ENCODE measurements around the gene KAT14. TPM values are rescaled to one million over a fixed set of nuclear protein-coding genes. Genes with fewer than 3 reads are reported as not detected.
"Not testable (repeated sequence)": the region's sequence is repeated elsewhere in the genome, so short reads cannot be mapped to it uniquely, and the experiment has no call there.

KAT14 gene
- total RNA-seq, 1 donor from 2014 or later: 7.1 TPM

DNA sequence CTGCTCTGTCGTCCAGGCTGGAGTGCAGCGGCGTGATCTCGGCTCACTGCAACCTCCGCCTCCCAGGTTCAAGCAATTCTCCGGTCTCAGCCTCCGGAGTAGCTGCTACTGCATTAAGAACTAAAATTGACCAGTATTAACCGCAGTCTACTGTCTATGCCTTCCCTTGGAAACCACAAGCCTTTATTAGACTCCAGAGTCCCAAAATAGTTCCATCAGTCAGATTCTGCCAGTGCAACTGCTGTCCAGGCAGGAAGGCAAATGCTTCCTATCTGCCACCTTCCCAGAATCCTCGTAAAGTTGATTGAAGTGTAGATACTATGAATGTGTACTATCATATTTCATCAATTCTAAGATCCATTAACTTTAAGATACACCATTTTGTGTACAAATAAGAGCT lies 16.7 kb downstream of the KAT14 start:
- no peak for DNase-seq (ENCODE audit: low read depth in 2 of 2)

DNA sequence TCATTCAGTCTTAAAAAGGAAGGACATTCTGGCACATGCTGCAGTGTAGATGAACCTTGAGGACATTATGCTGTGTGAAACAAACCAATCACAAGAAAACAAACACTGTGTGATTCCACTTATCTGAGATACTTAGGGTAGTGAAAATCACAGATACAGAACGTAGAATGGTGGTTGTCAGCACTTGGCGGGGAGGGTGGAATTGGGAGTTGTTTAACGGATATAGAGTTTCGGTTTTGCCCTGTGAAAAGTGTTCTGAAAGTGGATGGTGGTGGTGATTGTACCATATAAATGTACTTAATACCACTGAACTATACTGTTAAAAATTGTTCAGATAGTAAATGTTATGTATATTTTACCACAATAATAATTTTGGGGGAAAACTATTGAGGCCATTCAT lies 18.4 kb downstream of the KAT14 start:
- no peak for DNase-seq (ENCODE audit: low read depth in 2 of 2)

DNA sequence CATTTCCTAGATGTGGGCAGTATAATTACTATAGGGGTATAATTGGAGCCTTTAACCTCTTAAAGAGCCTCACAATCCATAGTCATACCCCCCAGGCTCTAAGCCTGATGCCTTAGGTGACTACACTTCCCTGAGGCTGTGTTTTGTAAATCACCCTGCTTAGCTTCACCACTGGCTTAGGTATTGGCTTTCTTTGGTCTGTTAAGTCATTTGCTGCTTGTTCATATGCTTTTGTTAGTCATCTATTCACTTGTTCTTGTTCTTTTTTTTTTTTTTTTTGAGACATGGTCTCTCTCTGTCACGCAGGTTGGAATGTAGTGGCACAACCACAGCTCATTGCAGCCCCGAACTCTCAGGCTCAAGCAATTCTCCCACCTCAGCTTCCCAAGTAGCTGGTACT lies 26.7 kb downstream of the KAT14 start:
- DNase-seq (ENCODE audit: low read depth in 2 of 2): no peak

GRCh38 chr20:18165553-18165952 lies 27.9 kb downstream of the KAT14 start:
- peak; percentile 60 to 63 for DNase-seq (ENCODE audit: low read depth in 2 of 2)

GRCh38 chr20:18166241-18166881 lies 28.7 kb downstream of the KAT14 start:
- DNase-seq (ENCODE audit: low read depth in 2 of 2): no peak

- DNase-seq (ENCODE audit: low read depth in 2 of 2): no peak
Measured at GRCh38 chr20:18166950-18167349, 29.3 kb downstream of the KAT14 start.

DNA sequence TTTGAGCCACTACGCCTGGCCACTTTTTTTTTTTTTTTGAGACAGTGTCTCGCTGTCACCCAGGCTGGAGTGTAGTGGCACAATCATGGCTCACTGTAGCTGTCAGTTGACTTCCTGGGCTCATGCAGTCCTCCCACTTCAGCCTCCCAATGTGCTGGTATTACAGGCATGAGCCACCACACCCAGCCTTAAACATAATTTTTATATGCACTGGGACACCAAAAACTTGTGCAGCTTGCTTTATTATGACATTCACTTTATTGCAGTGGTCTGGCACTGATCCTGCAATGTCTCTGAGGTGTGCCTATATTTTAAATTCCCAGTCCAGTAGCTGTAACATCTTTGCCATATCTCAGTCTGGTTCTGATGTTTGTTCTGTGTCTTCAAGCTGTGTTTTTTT lies 34.7 kb downstream of the KAT14 start:
- no peak for DNase-seq (ENCODE audit: low read depth in 2 of 2)

GRCh38 chr20:18174906-18175683 lies 37.4 kb downstream of the KAT14 start:
- no peak for DNase-seq (ENCODE audit: low read depth in 2 of 2)

DNA sequence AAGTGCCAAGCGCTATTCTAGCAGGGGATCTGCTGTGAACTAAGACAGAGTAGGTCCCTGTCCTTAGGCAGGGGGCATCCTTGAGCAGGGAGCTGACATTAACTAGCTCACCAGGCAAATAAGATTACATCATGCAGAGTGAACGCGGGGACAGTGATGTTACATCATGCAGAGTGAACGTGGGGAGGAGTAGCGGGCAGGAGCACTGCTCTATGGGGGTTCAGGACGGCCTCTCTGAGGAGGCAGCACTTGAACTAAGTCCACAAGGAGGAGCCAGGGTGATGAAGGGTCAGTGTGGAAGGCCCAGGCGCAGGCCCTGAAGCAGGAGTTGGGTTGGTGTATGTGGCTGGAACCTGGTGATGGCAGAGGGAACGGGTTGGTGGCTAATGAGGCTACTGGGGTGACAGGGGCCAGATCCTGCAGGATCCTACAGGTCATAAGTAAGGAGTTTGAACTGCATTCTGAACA lies 38.7 kb downstream of the KAT14 start:
- DNase-seq (ENCODE audit: low read depth in 2 of 2): no peak

- DNase-seq (ENCODE audit: low read depth in 2 of 2): not testable (repeated sequence)
Measured at GRCh38 chr20:18180366-18180765, 42.7 kb downstream of the KAT14 start.

- no peak for DNase-seq (ENCODE audit: low read depth in 2 of 2)
Measured at GRCh38 chr20:18180815-18181214, 43.2 kb downstream of the KAT14 start.

- no peak for DNase-seq (ENCODE audit: low read depth in 2 of 2)
Measured at GRCh38 chr20:18187020-18187419, 49.4 kb downstream of the KAT14 start.

GRCh38 chr20:18188434-18188833 lies 50.8 kb downstream of the KAT14 start:
- DNase-seq (ENCODE audit: low read depth in 2 of 2): no peak

- DNase-seq (ENCODE audit: low read depth in 2 of 2): no peak
Measured at GRCh38 chr20:18190338-18191233, 52.9 kb downstream of the KAT14 start.

GRCh38 chr20:18191306-18191705 lies 53.6 kb downstream of the KAT14 start:
- no peak for DNase-seq (ENCODE audit: low read depth in 2 of 2)

DNA sequence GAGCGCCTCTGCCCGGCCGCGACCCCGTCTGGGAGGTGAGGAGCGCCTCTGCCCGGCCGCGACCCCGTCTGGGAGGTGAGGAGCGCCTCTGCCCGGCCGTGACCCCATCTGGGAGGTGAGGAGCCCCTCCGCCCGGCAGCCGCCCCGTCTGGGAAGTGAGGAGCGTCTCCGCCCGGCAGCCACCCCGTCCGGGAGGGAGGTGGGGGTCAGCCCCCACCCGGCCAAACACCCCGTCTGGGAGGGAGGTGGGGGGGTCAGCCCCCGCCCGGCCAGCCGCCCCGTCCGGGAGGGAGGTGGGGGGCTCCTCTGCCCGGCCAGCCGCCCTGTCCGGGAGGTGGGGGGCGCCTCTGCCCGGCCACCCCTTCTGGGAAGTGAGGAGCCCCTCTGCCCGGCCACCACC lies 56.8 kb downstream of the KAT14 start:
- DNase-seq (ENCODE audit: low read depth in 2 of 2): not testable (repeated sequence)

GRCh38 chr20:18195931-18196330 lies 58.3 kb downstream of the KAT14 start:
- DNase-seq (ENCODE audit: low read depth in 2 of 2): no peak

GRCh38 chr20:18197382-18198070 lies 59.9 kb downstream of the KAT14 start:
- no peak for DNase-seq (ENCODE audit: low read depth in 2 of 2)

- no peak for DNase-seq (ENCODE audit: low read depth in 2 of 2)
Measured at GRCh38 chr20:18202966-18203365, 65.3 kb downstream of the KAT14 start.

GRCh38 chr20:18203700-18204099 lies 66.0 kb downstream of the KAT14 start:
- not testable (repeated sequence) for DNase-seq (ENCODE audit: low read depth in 2 of 2)

- DNase-seq (ENCODE audit: low read depth in 2 of 2): no peak
Measured at GRCh38 chr20:18213002-18213401, 75.3 kb downstream of the KAT14 start.
